HG02938 (cell line): ENCODE results near the gene MAST4.

ENCODE experiments used
- ATAC-seq: cut with Tn5 transposase; IDR thresholded peaks from one replicate; pipeline ENCODE4 v1.9.1; 2021; ENCODE audit warnings: mild to moderate bottlenecking, moderate library complexity; ENCODE audit not compliant: unreplicated experiment

Gene MAST4

GRCh38 chr5:67031692-67032091 lies 435.5 kb downstream of the MAST4 start:
- ATAC-seq = no peak

GRCh38 chr5:67032921-67033664 lies 436.9 kb downstream of the MAST4 start:
- no peak for ATAC-seq

GRCh38 chr5:67033880-67034651 lies 437.9 kb downstream of the MAST4 start:
- ATAC-seq = no peak

- ATAC-seq = no peak
Measured at GRCh38 chr5:67035098-67035740, 439.0 kb downstream of the MAST4 start.

GRCh38 chr5:67037171-67037570 lies 441.0 kb downstream of the MAST4 start:
- ATAC-seq = no peak

- ATAC-seq = no peak
Measured at GRCh38 chr5:67038817-67039603, 442.8 kb downstream of the MAST4 start.

- no peak for ATAC-seq
Measured at GRCh38 chr5:67042176-67043003, 446.2 kb downstream of the MAST4 start.

- no peak for ATAC-seq
Measured at GRCh38 chr5:67043796-67044511, 447.8 kb downstream of the MAST4 start.

GRCh38 chr5:67045816-67046740 lies 449.9 kb downstream of the MAST4 start:
- no peak for ATAC-seq

- no peak for ATAC-seq
Measured at GRCh38 chr5:67047160-67047559, 451.0 kb downstream of the MAST4 start.

- ATAC-seq = no peak
Measured at GRCh38 chr5:67047616-67048015, 451.4 kb downstream of the MAST4 start.

- ATAC-seq = no peak
Measured at GRCh38 chr5:67050125-67050524, 453.9 kb downstream of the MAST4 start.

GRCh38 chr5:67050635-67051034 lies 454.4 kb downstream of the MAST4 start:
- ATAC-seq = no peak

GRCh38 chr5:67051164-67051563 lies 455.0 kb downstream of the MAST4 start:
- ATAC-seq = no peak

- no peak for ATAC-seq
Measured at GRCh38 chr5:67052034-67052433, 455.8 kb downstream of the MAST4 start.

GRCh38 chr5:67053229-67053628 lies 457.0 kb downstream of the MAST4 start:
- ATAC-seq = no peak

- no peak for ATAC-seq
Measured at GRCh38 chr5:67058998-67059743, 463.0 kb downstream of the MAST4 start.
